ENCODE data around the gene NFATC1. TPM values are rescaled to one million over a fixed set of nuclear protein-coding genes. Genes with fewer than 3 reads are reported as not detected.

The NFATC1 gene
- polyA plus RNA-seq, 1 of the 3 experiments (the other 2 are of a cell fraction), result 0.02 TPM

DNA sequence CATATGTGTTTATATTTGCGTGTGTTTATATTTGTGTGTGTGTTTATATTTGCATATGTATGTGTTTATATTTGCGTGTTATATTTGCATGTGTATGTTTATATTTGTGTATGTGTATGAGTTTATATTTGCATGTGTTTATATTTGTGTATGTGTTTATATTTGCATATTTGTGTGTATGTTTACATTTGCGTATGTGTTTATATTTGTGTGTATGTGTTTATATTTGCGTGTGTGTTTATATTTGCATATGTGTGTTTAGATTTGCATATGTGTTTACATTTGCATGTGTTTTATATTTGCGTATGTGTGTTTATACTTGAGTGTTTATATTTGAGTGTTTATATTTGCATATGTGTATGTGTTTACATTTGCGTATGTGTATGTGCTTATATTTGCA lies 168.2 kb downstream of the NFATC1 start:
- H3K4me3 ChIP-seq (ENCODE audit: low read depth in 2 of 2, low read length in 1 of 2), result no peak overlapping the region

More for the DNA sequence above, 168.2 kb downstream of the NFATC1 start:
- H2AFZ ChIP-seq (ENCODE audit: low read depth), result no peak overlapping the region
- ChIA-PET POLR2A (no interaction called here), CTCF (no interaction called here)
- H3K4me1 ChIP-seq (ENCODE audit: control insufficient read depth in 1 of 2, insufficient read depth in 2 of 2, low read depth in 1 of 2, low read length in 1 of 2), result peaks cover 0 to 7% of the 10 kb centered on the region in 2 experiments; a peak in 1 of 4 replicates
- H3K9me2 ChIP-seq, result no peaks in the 10 kb centered on the region
- no peaks in the 10 kb centered on the region for H3K79me2 ChIP-seq (ENCODE audit: insufficient read depth)
- no peaks in the 10 kb centered on the region for H3K9me3 ChIP-seq
- peaks cover 5% of the 10 kb centered on the region for H3F3A ChIP-seq (replicated peaks; ENCODE audit: insufficient read depth)
- 44% methylated on average over 6 of the region's 6 CpGs for WGBS (ENCODE audit: low lambda C conversion rate)
- H3K36me3 ChIP-seq (replicated peaks in 1 of 2; ENCODE audit: control insufficient read depth in 1 of 2, insufficient read depth in 2 of 2, low read length in 1 of 2), result no peaks in the 10 kb centered on the region
- no peak overlapping the region for H3K27ac ChIP-seq (ENCODE audit: low read depth in 2 of 2, low read length in 1 of 2)
- no peak for DNase-seq
- no peak overlapping the region for H3K9ac ChIP-seq
- H4K20me1 ChIP-seq (ENCODE audit: insufficient read depth), result no peaks in the 10 kb centered on the region
- no peak overlapping the region for H3K4me2 ChIP-seq
- TF ChIP-seq RCOR1 (IDR thresholded peaks at IDR 0.05; ENCODE audit: low read length), result no peak
- TF ChIP-seq GATA2 (CRISPR knock-in tag; IDR thresholded peaks at IDR 0.05), result no peak
- TF ChIP-seq SIN3A (IDR thresholded peaks at IDR 0.05; ENCODE audit: borderline replicate concordance, low read depth, low read length), result no peak
- no peak for TF ChIP-seq TCF12 (IDR thresholded peaks at IDR 0.05)
- TF ChIP-seq, protein P1, sequence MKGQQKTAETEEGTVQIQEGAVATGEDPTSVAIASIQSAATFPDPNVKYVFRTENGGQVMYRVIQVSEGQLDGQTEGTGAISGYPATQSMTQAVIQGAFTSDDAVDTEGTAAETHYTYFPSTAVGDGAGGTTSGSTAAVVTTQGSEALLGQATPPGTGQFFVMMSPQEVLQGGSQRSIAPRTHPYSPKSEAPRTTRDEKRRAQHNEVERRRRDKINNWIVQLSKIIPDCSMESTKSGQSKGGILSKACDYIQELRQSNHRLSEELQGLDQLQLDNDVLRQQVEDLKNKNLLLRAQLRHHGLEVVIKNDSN (IDR thresholded peaks at IDR 0.05; ENCODE audit: borderline replicate concordance, low read depth), result no peak
- no peak for TF ChIP-seq TEAD4 (IDR thresholded peaks at IDR 0.05; ENCODE audit: borderline replicate concordance, insufficient read depth)
- no peak for TF ChIP-seq FOXM1 (IDR thresholded peaks at IDR 0.05; ENCODE audit: low read depth)
- TF ChIP-seq, protein P2, sequence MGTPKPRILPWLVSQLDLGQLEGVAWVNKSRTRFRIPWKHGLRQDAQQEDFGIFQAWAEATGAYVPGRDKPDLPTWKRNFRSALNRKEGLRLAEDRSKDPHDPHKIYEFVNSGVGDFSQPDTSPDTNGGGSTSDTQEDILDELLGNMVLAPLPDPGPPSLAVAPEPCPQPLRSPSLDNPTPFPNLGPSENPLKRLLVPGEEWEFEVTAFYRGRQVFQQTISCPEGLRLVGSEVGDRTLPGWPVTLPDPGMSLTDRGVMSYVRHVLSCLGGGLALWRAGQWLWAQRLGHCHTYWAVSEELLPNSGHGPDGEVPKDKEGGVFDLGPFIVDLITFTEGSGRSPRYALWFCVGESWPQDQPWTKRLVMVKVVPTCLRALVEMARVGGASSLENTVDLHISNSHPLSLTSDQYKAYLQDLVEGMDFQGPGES (IDR thresholded peaks at IDR 0.05; ENCODE audit: low read depth, low read length), result no peak
- TF ChIP-seq, protein P3, sequence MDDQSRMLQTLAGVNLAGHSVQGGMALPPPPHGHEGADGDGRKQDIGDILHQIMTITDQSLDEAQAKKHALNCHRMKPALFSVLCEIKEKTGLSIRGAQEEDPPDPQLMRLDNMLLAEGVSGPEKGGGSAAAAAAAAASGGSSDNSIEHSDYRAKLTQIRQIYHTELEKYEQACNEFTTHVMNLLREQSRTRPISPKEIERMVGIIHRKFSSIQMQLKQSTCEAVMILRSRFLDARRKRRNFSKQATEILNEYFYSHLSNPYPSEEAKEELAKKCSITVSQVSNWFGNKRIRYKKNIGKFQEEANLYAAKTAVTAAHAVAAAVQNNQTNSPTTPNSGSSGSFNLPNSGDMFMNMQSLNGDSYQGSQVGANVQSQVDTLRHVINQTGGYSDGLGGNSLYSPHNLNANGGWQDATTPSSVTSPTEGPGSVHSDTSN (IDR thresholded peaks at IDR 0.05), result no peak
- TF ChIP-seq, protein P4, sequence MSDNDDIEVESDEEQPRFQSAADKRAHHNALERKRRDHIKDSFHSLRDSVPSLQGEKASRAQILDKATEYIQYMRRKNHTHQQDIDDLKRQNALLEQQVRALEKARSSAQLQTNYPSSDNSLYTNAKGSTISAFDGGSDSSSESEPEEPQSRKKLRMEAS (IDR thresholded peaks at IDR 0.05; ENCODE audit: low read depth), result no peak
- TF ChIP-seq RFX5 (IDR thresholded peaks at IDR 0.05; ENCODE audit: low read length), result no peak
- no peak for TF ChIP-seq EP300 (IDR thresholded peaks at IDR 0.05; ENCODE audit: borderline replicate concordance in 1 of 2, low read depth in 1 of 2, low read length in 1 of 2)
- TF ChIP-seq, protein P5, sequence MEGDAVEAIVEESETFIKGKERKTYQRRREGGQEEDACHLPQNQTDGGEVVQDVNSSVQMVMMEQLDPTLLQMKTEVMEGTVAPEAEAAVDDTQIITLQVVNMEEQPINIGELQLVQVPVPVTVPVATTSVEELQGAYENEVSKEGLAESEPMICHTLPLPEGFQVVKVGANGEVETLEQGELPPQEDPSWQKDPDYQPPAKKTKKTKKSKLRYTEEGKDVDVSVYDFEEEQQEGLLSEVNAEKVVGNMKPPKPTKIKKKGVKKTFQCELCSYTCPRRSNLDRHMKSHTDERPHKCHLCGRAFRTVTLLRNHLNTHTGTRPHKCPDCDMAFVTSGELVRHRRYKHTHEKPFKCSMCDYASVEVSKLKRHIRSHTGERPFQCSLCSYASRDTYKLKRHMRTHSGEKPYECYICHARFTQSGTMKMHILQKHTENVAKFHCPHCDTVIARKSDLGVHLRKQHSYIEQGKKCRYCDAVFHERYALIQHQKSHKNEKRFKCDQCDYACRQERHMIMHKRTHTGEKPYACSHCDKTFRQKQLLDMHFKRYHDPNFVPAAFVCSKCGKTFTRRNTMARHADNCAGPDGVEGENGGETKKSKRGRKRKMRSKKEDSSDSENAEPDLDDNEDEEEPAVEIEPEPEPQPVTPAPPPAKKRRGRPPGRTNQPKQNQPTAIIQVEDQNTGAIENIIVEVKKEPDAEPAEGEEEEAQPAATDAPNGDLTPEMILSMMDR (IDR thresholded peaks at IDR 0.05), result no peak
- TF ChIP-seq NRF1 (IDR thresholded peaks at IDR 0.05; ENCODE audit: low read depth, low read length), result no peak
- TF ChIP-seq FOSL2 (IDR thresholded peaks at IDR 0.05; ENCODE audit: borderline replicate concordance, low read depth), result no peak
- TF ChIP-seq CHD2 (IDR thresholded peaks at IDR 0.05; ENCODE audit: low read length, partially characterized antibody), result no peak
- TF ChIP-seq FOXJ3 (CRISPR knock-in tag; IDR thresholded peaks at IDR 0.05), result no peak
- H3K27me3 ChIP-seq (ENCODE audit: insufficient read depth), result peaks cover 39% of the 10 kb centered on the region
